H1 (cell line): ENCODE measurements around the gene PTPN12. TPM values are rescaled to one million over a fixed set of nuclear protein-coding genes. Genes with fewer than 3 reads are reported as not detected.

Source experiments
- CTCF ChIA-PET: fragments of 300-600 bp; sonication (Branson Sonifier 250); formaldehyde crosslinking; loops from one replicate; lab custom pipeline; 2021; ENCODE audit not compliant: partially characterized antibody; lab: Charles Lee
- POLR2A ChIA-PET: fragments of 300-600 bp; sonication (Branson Sonifier 250); formaldehyde crosslinking; loops from one replicate; lab custom pipeline; 2021; ENCODE audit warnings: inconsistent platforms; ENCODE audit not compliant: partially characterized antibody; lab: Charles Lee
- DNase-seq, 2 experiments: peaks; one replicate each; pipeline versions ENCODE4 v3.0.0 to v3.0.0-alpha.2; 2010 to 2022; ENCODE audit warnings: low spot score in 2 of 2, low read depth in 1 of 2, mixed read lengths in 1 of 2
- FAIRE-seq: peaks from 2 replicates; lab custom pipeline; 2011; peaks lifted over from hg19 to GRCh38; lab: Jason Lieb, UNC
- H2AFZ ChIP-seq: 2 replicates; pipeline ENCODE4 v1.8.1; 2012; ENCODE audit warnings: low read length, inconsistent platforms
- H2AK5ac ChIP-seq: 2 replicates; pipeline ENCODE4 v1.6.1; 2013; ENCODE audit warnings: low read depth, low read length
- H2BK120ac ChIP-seq: replicated peaks from 2 replicates; pipeline ENCODE3; 2013; ENCODE audit warnings: low read depth, low read length, inconsistent platforms
- H2BK12ac ChIP-seq: 2 replicates; pipeline ENCODE4 v1.6.1; 2013; ENCODE audit warnings: low read depth, low read length
- H2BK15ac ChIP-seq: 2 replicates; pipeline ENCODE4 v1.6.1; 2013; ENCODE audit warnings: low read length
- H2BK20ac ChIP-seq: 2 replicates; pipeline ENCODE4 v1.6.1; 2013; ENCODE audit warnings: low read length
- H2BK5ac ChIP-seq: 2 replicates; pipeline ENCODE4 v1.6.1; 2013; ENCODE audit warnings: low read depth, low read length
- H3K14ac ChIP-seq: 2 replicates; pipeline ENCODE4 v1.6.1; 2013; ENCODE audit warnings: inconsistent platforms; ENCODE audit not compliant: insufficient read length
- H3K18ac ChIP-seq: 2 replicates; pipeline ENCODE4 v1.6.1; 2013; ENCODE audit warnings: low read length; ENCODE audit errors: extremely low read depth
- H3K23ac ChIP-seq: 2 replicates; pipeline ENCODE4 v1.6.1; 2013; ENCODE audit warnings: inconsistent platforms; ENCODE audit not compliant: insufficient read length
- H3K23me2 ChIP-seq: 2 replicates; pipeline ENCODE4 v1.6.1; 2013; ENCODE audit warnings: low read depth, low read length
- H3K27ac ChIP-seq: 2 replicates; pipeline ENCODE4 v1.6.1; 2011; ENCODE audit warnings: low read depth, low read length, inconsistent platforms
- H3K27me3 ChIP-seq, 4 experiments: replicated peaks in 1 of 4; 1 replicate in 1 of 4; 2 replicates in 3 of 4; pipeline versions ENCODE4 v1.6.1 to v1.8.1; 2011 to 2013; ENCODE audit warnings: low read length in 3 of 4, mild to moderate bottlenecking in 3 of 4, inconsistent platforms in 2 of 4, mixed read lengths in 2 of 4, moderate library complexity in 1 of 4; ENCODE audit not compliant: control insufficient read depth in 3 of 4, insufficient read depth in 3 of 4; ENCODE audit errors: extremely low read depth in 1 of 4
- H3K36me3 ChIP-seq, 4 experiments: 2 replicates each; pipeline versions ENCODE4 v1.6.1 to v1.8.1; 2011 to 2013; ENCODE audit warnings: mild to moderate bottlenecking in 4 of 4, low read length in 3 of 4, moderate library complexity in 2 of 4, control low read depth in 1 of 4, inconsistent platforms in 1 of 4; ENCODE audit not compliant: insufficient read depth in 4 of 4, control insufficient read depth in 2 of 4
- H3K4ac ChIP-seq: replicated peaks from 2 replicates; pipeline ENCODE3; 2013; ENCODE audit warnings: low read length, low read depth, mixed read lengths, inconsistent platforms; ENCODE audit not compliant: insufficient read length
- H3K4me1 ChIP-seq, 4 experiments: replicated peaks in 1 of 4; 1 replicate in 1 of 4; 2 replicates in 3 of 4; pipeline versions ENCODE4 v1.6.1 to v1.8.1; 2011 to 2013; ENCODE audit warnings: low read length in 3 of 4, inconsistent platforms in 2 of 4, mixed read lengths in 1 of 4; ENCODE audit not compliant: insufficient read depth in 4 of 4, control insufficient read depth in 3 of 4
- H3K4me2 ChIP-seq, 2 experiments: 2 replicates each; pipeline versions ENCODE4 v1.6.1 to v1.8.1; 2011 to 2013; ENCODE audit warnings: low read depth in 2 of 2, low read length in 2 of 2, control low read depth in 1 of 2, inconsistent platforms in 1 of 2, mild to moderate bottlenecking in 1 of 2; ENCODE audit not compliant: insufficient read depth in 1 of 2
- H3K4me3 ChIP-seq, 4 experiments: fragments of 200-600, 300-600 bp in 1 of 4; sonication (generic), shearing (Covaris generic), sonication (Bioruptor Twin) in 1 of 4; 2 replicates each; pipeline versions ENCODE4 v1.5.1 to v1.8.1; 2011 to 2016; ENCODE audit warnings: low read length in 4 of 4, low read depth in 3 of 4, control low read depth in 2 of 4, inconsistent platforms in 2 of 4, mild to moderate bottlenecking in 2 of 4, mixed read lengths in 1 of 4, moderate library complexity in 1 of 4; ENCODE audit not compliant: insufficient read depth in 2 of 4; ENCODE audit errors: extremely low read depth in 1 of 4
- H3K56ac ChIP-seq: replicated peaks from 2 replicates; pipeline ENCODE3; 2013; ENCODE audit warnings: low read depth, mild to moderate bottlenecking, mixed read lengths, low read length, inconsistent platforms; ENCODE audit not compliant: insufficient read length
- H3K79me1 ChIP-seq: 2 replicates; pipeline ENCODE4 v1.6.1; 2013; ENCODE audit warnings: low read depth, low read length, control low read depth
- H3K79me2 ChIP-seq, 2 experiments: 2 replicates each; pipeline versions ENCODE4 v1.6.1 to v1.8.1; 2012 to 2013; ENCODE audit warnings: low read length in 2 of 2, mild to moderate bottlenecking in 2 of 2, inconsistent platforms in 1 of 2; ENCODE audit not compliant: insufficient read depth in 2 of 2, control insufficient read depth in 1 of 2
- H3K9ac ChIP-seq, 4 experiments: replicated peaks in 1 of 4; 1 replicate in 1 of 4; 2 replicates in 3 of 4; pipeline versions ENCODE4 v1.6.1 to v1.8.1; 2011 to 2013; ENCODE audit warnings: low read depth in 3 of 4, low read length in 3 of 4, control low read depth in 2 of 4, mild to moderate bottlenecking in 2 of 4, moderate library complexity in 2 of 4, inconsistent platforms in 1 of 4; ENCODE audit errors: extremely low read depth in 1 of 4
- H3K9me3 ChIP-seq, 2 experiments: 2 replicates each; pipeline versions ENCODE4 v1.6.1 to v1.8.1; 2012 to 2013; ENCODE audit warnings: mild to moderate bottlenecking in 2 of 2, moderate library complexity in 2 of 2, control low read depth in 1 of 2, inconsistent platforms in 1 of 2, low read depth in 1 of 2, low read length in 1 of 2, mixed read lengths in 1 of 2; ENCODE audit not compliant: insufficient read depth in 2 of 2
- H4K20me1 ChIP-seq, 2 experiments: replicated peaks in 1 of 2; 2 replicates each; pipeline versions ENCODE3 to v1.8.1; 2011 to 2013; ENCODE audit warnings: inconsistent platforms in 2 of 2, low read length in 2 of 2, mild to moderate bottlenecking in 1 of 2; ENCODE audit not compliant: insufficient read depth in 2 of 2, control insufficient read depth in 1 of 2
- H4K5ac ChIP-seq: 2 replicates; pipeline ENCODE4 v1.6.1; 2013; ENCODE audit warnings: low read length, low read depth, mixed read lengths, inconsistent platforms; ENCODE audit not compliant: insufficient read length
- H4K8ac ChIP-seq: 2 replicates; pipeline ENCODE4 v1.8.0; 2013; ENCODE audit warnings: mild to moderate bottlenecking, moderate library complexity, low read length, inconsistent platforms; ENCODE audit not compliant: insufficient read depth; ENCODE audit errors: extremely low read depth
- H4K91ac ChIP-seq: replicated peaks from 2 replicates; pipeline ENCODE3; 2013; ENCODE audit warnings: low read length, mixed read lengths, inconsistent platforms; ENCODE audit not compliant: insufficient read length
- BACH1 ChIP-seq: IDR thresholded peaks from 2 replicates; pipeline ENCODE4 v1.6.1; 2012; ENCODE audit warnings: low read length, improper control_type of control experiment
- CBX8 ChIP-seq: fragments of 300-800, 300-1000 bp; sonication (generic); IDR thresholded peaks from 2 replicates; pipeline ENCODE4 v1.7.1; 2016; ENCODE audit warnings: low read depth, low read length, borderline replicate concordance
- EGR1 ChIP-seq: IDR thresholded peaks from 2 replicates; pipeline ENCODE4 v1.6.1; 2011; ENCODE audit warnings: low read depth, low read length, borderline replicate concordance
- GABPA ChIP-seq: IDR thresholded peaks from 2 replicates; pipeline ENCODE4 v1.6.1; 2011; ENCODE audit warnings: mild to moderate bottlenecking, low read length, moderate library complexity, borderline replicate concordance; ENCODE audit not compliant: insufficient read depth
- HDAC2 ChIP-seq, 2 experiments: fragments of 300-600 bp in 1 of 2; sonication (generic) in 1 of 2; IDR thresholded peaks; 2 replicates each; pipeline ENCODE4 v1.6.1; 2011 to 2012; ENCODE audit warnings: low read depth in 2 of 2, low read length in 2 of 2, mild to moderate bottlenecking in 2 of 2, moderate library complexity in 2 of 2, borderline replicate concordance in 1 of 2, inconsistent platforms in 1 of 2
- JUND ChIP-seq: IDR thresholded peaks from 2 replicates; pipeline ENCODE4 v1.6.1; 2011; ENCODE audit warnings: mild to moderate bottlenecking, improper control_type of control experiment, low read length
- POLR2AphosphoS5 ChIP-seq: IDR thresholded peaks from 2 replicates; pipeline ENCODE4 v1.6.1; 2011; ENCODE audit warnings: low read depth, low read length
- RBBP5 ChIP-seq: IDR thresholded peaks from 2 replicates; pipeline ENCODE4 v1.7.1; 2012; ENCODE audit warnings: low read depth, mild to moderate bottlenecking, inconsistent platforms, low read length, moderate library complexity, borderline replicate concordance
- SIN3A ChIP-seq, 2 experiments: IDR thresholded peaks in 1 of 2; conservative IDR thresholded peaks in 1 of 2; 2 replicates each; pipeline ENCODE4 v1.6.1; 2011 to 2012; ENCODE audit warnings: low read length in 2 of 2, improper control_type of control experiment in 1 of 2, low read depth in 1 of 2, mild to moderate bottlenecking in 1 of 2
- SP2 ChIP-seq: IDR thresholded peaks from 2 replicates; pipeline ENCODE4 v1.6.1; 2012; ENCODE audit warnings: mild to moderate bottlenecking, low read length, inconsistent platforms
- SUZ12 ChIP-seq: fragments of 200-600 bp; sonication (generic); IDR thresholded peaks from 2 replicates; pipeline ENCODE4 v1.6.1; 2012; ENCODE audit warnings: mild to moderate bottlenecking, inconsistent platforms, low read length, moderate library complexity, mixed read lengths
- TAF7 ChIP-seq: optimal IDR thresholded peaks from 2 replicates; pipeline ENCODE3; 2011; ENCODE audit warnings: low read depth, mild to moderate bottlenecking, inconsistent platforms, low read length, moderate library complexity, borderline replicate concordance
- TBP ChIP-seq: IDR thresholded peaks from 2 replicates; pipeline ENCODE4 v1.6.1; 2011; ENCODE audit warnings: low read depth, low read length, improper control_type of control experiment
- ZNF274 ChIP-seq: IDR thresholded peaks from 2 replicates; pipeline ENCODE4 v1.7.0; 2012; ENCODE audit warnings: low read length, borderline replicate concordance; ENCODE audit errors: extremely low read depth
- WGBS, 2 experiments: shearing (Covaris generic) in 1 of 2; methylation state at CpG; one replicate each; pipeline versions ENCODE4 v1.1.6 to v1.1.7; 2013 to 2015; ENCODE audit warnings: low lambda C conversion rate in 2 of 2, mixed read lengths in 2 of 2, inconsistent platforms in 1 of 2, low coverage in 1 of 2, missing lambda C conversion rate in 1 of 2; ENCODE audit not compliant: insufficient replicate concordance in 2 of 2, insufficient coverage in 1 of 2, insufficient read length in 1 of 2; ENCODE audit errors: extremely low coverage in 1 of 2, missing lambda C conversion rate in 1 of 2; 5-methylcytosine and 5-hydroxymethylcytosine counted together
- polyA plus RNA-seq, 7 experiments: library from polyadenylated mRNA; depleted of rRNA in 3 of 7; stranded (reverse) in 5 of 7; unstranded in 2 of 7; fragments of >200 nt in 5 of 7; fragments of 200-250 nt in 2 of 7; gene quantifications; 1 replicate in 5 of 7; 2 replicates in 1 of 7; 4 replicates in 1 of 7; pipeline versions ENCODE4 v1.2.1 to v1.2.3, GENCODE V29; 2011 to 2013; ENCODE audit warnings: missing spikeins in 2 of 7, mixed read lengths in 2 of 7
- total RNA-seq: library from RNA; stranded (reverse); fragmentation: NEBNext Ultra II Directional; extraction: Animal tissue kit (Norgen Biotek cat#: 25700); gene quantifications from 2 replicates; pipeline ENCODE4 v1.2.1, GENCODE V29; 2021

Gene PTPN12
- total and polyA plus RNA-seq, 2 of the 8 experiments (the other 6 are each of a cell fraction or from before 2014, with no cell fraction given) = 39.7 to 132 TPM

- Histone ChIP-seq H3K27ac (no peak overlapping the region), H2BK120ac (no peak overlapping the region), H2BK5ac (no peak overlapping the region), H3K18ac (no peak overlapping the region), H2AFZ (no peak overlapping the region), H3K4me1 (peaks cover 0 to 7% (median 3%) of the 10 kb centered on the region in 4 experiments; a peak in 3 of 7 replicates), H4K91ac (no peak overlapping the region), H2AK5ac (no peak overlapping the region), H3K79me2 (peaks cover 25 to 98% of the 10 kb centered on the region in 2 experiments), H2BK20ac (no peak overlapping the region), H3K9me3 (peaks cover 0 to 2% of the 10 kb centered on the region in 2 experiments; a peak in 1 of 4 replicates), H3K56ac (no peak overlapping the region), H3K4ac (no peak overlapping the region), H2BK12ac (no peak overlapping the region), H2BK15ac (no peak overlapping the region), H3K27me3 (no peaks in the 10 kb centered on the region), H4K8ac (no peak overlapping the region), H3K79me1 (peaks cover 2% of the 10 kb centered on the region; the same call in 1 of the 2 replicates), H3K14ac (no peak overlapping the region), H3K4me2 (no peak overlapping the region), H3K9ac (no peak overlapping the region), H3K4me3 (no peak overlapping the region), H3K23me2 (no peaks in the 10 kb centered on the region), H3K23ac (no peak overlapping the region), H3K36me3 (peaks cover 0 to 8% (median 2%) of the 10 kb centered on the region in 4 experiments; a peak in 1 of 8 replicates), H4K5ac (no peak overlapping the region), H4K20me1 (peaks cover 28 to 29% of the 10 kb centered on the region in 2 experiments)
- ChIA-PET POLR2A (interaction anchor here (1.2 kb wide), 1 partner anchor 17 kb away, joined by 3 read pairs; no protein-coding TSS in a partner anchor), CTCF (no interaction called here)
- FAIRE-seq = no peak
- DNase-seq = no peak
- WGBS, 2 experiments = 81% methylated on average over 2 of the region's 2 CpGs; no CpG with 5 or more reads in 1 of the 2 experiments
- TF ChIP-seq HDAC2 (IDR thresholded peaks at IDR 0.05; ENCODE audit: borderline replicate concordance in 1 of 2, low read depth in 2 of 2, low read length in 2 of 2) (no peak), RBBP5 (no peak), JUND (no peak), GABPA (no peak), SUZ12 (no peak), CBX8 (no peak), SP2 (no peak), POLR2AphosphoS5 (no peak), SIN3A (conservative IDR thresholded peaks at IDR 0.05 in 1 of 2, IDR thresholded peaks at IDR 0.05 in 1 of 2; ENCODE audit: low read depth in 1 of 2, low read length in 2 of 2) (no peak), EGR1 (no peak), TAF7 (no peak), BACH1 (no peak), TBP (no peak), ZNF274 (no peak)
Observed at GRCh38 chr7:77553123-77553522, 16.0 kb downstream of the PTPN12 start.
